ACC112 (cell line): ENCODE data around the gene CEACAM4.

Source experiments
- H2AFZ ChIP-seq: fragments of 200-600 bp; sonication (generic); one replicate; pipeline ENCODE4 v1.6.0; 2017; ENCODE audit warnings: antibody characterized with exemption, low read length; ENCODE audit not compliant: unreplicated experiment
- H3K27ac ChIP-seq: fragments of 200-600 bp; sonication (generic); 2 replicates; pipeline ENCODE4 v1.5.1; 2014; ENCODE audit warnings: low read depth, mild to moderate bottlenecking, antibody characterized with exemption, low read length, moderate library complexity
- H3K27me3 ChIP-seq: fragments of 200-600 bp; sonication (generic); 2 replicates; pipeline ENCODE4 v1.6.1; 2014; ENCODE audit warnings: mild to moderate bottlenecking, antibody characterized with exemption, low read length, moderate library complexity, mixed read lengths; ENCODE audit not compliant: insufficient read depth
- H3K36me3 ChIP-seq: fragments of 200-600 bp; sonication (generic); 2 replicates; pipeline ENCODE4 v1.6.1; 2016; ENCODE audit warnings: mild to moderate bottlenecking, antibody characterized with exemption, low read length, moderate library complexity, mixed read lengths; ENCODE audit not compliant: insufficient read depth
- H3K4me1 ChIP-seq: fragments of 200-600 bp; sonication (generic); one replicate; pipeline ENCODE4 v1.6.1; 2016; ENCODE audit warnings: low read length, mixed read lengths; ENCODE audit not compliant: insufficient read depth, unreplicated experiment, control insufficient read depth
- H3K4me3 ChIP-seq: fragments of 200-600 bp; sonication (generic); 2 replicates; pipeline ENCODE4 v1.5.1; 2014; ENCODE audit warnings: mild to moderate bottlenecking, low read depth, low read length
- H3K79me2 ChIP-seq: fragments of 200-600 bp; sonication (generic); one replicate; pipeline ENCODE4 v1.6.0; 2016; ENCODE audit warnings: low read length; ENCODE audit not compliant: control insufficient read depth, unreplicated experiment, insufficient read depth

Gene CEACAM4

DNA sequence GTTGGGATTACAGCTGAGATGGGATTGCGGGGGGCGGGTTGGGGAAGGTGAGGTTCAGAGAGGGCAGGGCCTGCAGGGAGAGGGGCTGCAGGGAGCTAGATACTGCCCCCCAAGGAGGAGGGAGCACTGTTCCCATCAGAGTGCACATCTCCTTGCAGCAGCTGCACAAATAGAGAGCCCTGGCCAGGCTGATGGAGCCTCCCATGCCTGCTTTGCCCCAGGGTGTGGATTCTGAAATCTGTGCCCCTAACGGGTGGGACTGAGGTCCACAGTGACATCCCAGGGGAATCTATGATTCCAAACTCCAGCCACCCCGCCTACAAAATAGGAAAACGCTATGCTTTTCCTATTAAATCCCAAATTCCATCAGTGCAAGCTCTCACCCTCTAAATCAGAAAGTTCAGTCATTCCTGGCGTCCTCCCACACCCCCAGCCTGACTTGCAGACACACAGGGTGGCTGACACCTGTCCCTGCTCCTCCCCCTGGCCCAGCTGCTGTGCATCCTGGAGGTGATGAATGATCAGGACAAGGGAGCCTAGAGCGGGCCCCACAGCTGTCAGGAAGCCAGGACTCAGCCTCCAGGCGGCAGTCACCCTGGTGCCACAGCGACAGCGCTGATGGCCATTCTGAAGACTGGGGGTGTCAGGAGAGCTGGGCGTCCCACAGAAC is 57.3 kb downstream of the CEACAM4 start:
- H3K4me3 ChIP-seq: no peak overlapping the region
- no peak overlapping the region for H3K27ac ChIP-seq
- peaks cover 80% of the 10 kb centered on the region for H3K27me3 ChIP-seq
- H3K79me2 ChIP-seq: no peaks in the 10 kb centered on the region
- no peaks in the 10 kb centered on the region for H3K36me3 ChIP-seq
- H2AFZ ChIP-seq: no peak overlapping the region
- no peaks in the 10 kb centered on the region for H3K4me1 ChIP-seq
